ENCODE results near the gene ATP6V0A4.

The ATP6V0A4 gene

GRCh38 chr7:138656952-138657351, 141.0 kb downstream of the ATP6V0A4 start:
- DNase-seq: no peak
